Esophagus muscularis mucosa (tissue), 4 donors: Measurements from ENCODE around the gene RNF40. TPM values are rescaled to one million over a fixed set of nuclear protein-coding genes. Genes with fewer than 3 reads are reported as not detected.

Source experiments
- DNase-seq: peaks from one replicate; pipeline ENCODE4 v3.0.0-alpha.2; 2017; ENCODE audit errors: extremely low spot score
- H3K27ac ChIP-seq, 4 donors: fragments of 200-600 bp; sonication (generic); replicated peaks in 1 of 4; 1 replicate in 3 of 4; 2 replicates in 1 of 4; pipeline ENCODE4 v1.5.1; 2016 to 2019; ENCODE audit warnings: mild to moderate bottlenecking in 1 of 4
- H3K27me3 ChIP-seq, 4 donors: fragments of 200-600 bp; sonication (generic); one replicate each; pipeline versions ENCODE4 v1.5.1 to v1.6.0; 2016 to 2019
- H3K36me3 ChIP-seq, 4 donors: fragments of 200-600 bp; sonication (generic); one replicate each; pipeline ENCODE4 v1.5.1; 2016 to 2019
- H3K4me1 ChIP-seq, 4 donors: fragments of 200-600 bp; sonication (generic); one replicate each; pipeline ENCODE4 v1.5.1; 2016 to 2019
- H3K4me3 ChIP-seq, 4 donors: fragments of 200-600 bp; sonication (generic); 1 replicate in 2 of 4; 2 replicates in 2 of 4; pipeline ENCODE4 v1.5.1; 2016 to 2019; ENCODE audit warnings: mild to moderate bottlenecking in 4 of 4, moderate library complexity in 1 of 4
- H3K9me3 ChIP-seq, 4 donors: fragments of 200-600 bp; sonication (generic); 1 replicate in 3 of 4; 2 replicates in 1 of 4; pipeline ENCODE4 v1.5.1; 2016 to 2019
- EP300 ChIP-seq: sonication (generic); formaldehyde crosslinking; IDR thresholded peaks from one replicate; pipeline ENCODE4 v1.6.1; 2017; ENCODE audit warnings: antibody characterized with exemption
- POLR2A ChIP-seq: fragments of 450-650 bp; IDR thresholded peaks from one replicate; pipeline ENCODE4 v1.6.1; 2017; ENCODE audit warnings: antibody characterized with exemption, moderate library complexity, mild to moderate bottlenecking, low read depth
- POLR2AphosphoS5 ChIP-seq, 2 donors: sonication (generic); formaldehyde crosslinking; IDR thresholded peaks; one replicate each; pipeline ENCODE4 v1.6.1; 2017; ENCODE audit warnings: antibody characterized with exemption in 2 of 2
- WGBS: methylation state at CpG from one replicate; pipeline ENCODE4 v1.1.5; 2018; 5-methylcytosine and 5-hydroxymethylcytosine counted together
- intact Hi-C: fragments of 100-400 bp; cut with DNase I; formaldehyde crosslinking; loops from one replicate; pipeline ENCODE4 v1.15.1; 2023
- total RNA-seq, 4 donors: library from RNA; depleted of rRNA; stranded (reverse); fragments of >200 nt; gene quantifications; one replicate each; pipeline versions ENCODE4 v1.1.0 to v1.2.1, GENCODE V29; 2016
- TF ChIP-seq, protein P1 (sequence below), 3 experiments: fragments of 200-600 bp in 2 of 3; fragments of 450-650 bp in 1 of 3; sonication (generic) in 2 of 3; IDR thresholded peaks; one replicate each; pipeline ENCODE4 v1.5.1; 2017 to 2019; ENCODE audit warnings: antibody characterized with exemption in 3 of 3, mild to moderate bottlenecking in 2 of 3, moderate library complexity in 1 of 3

Gene RNF40
- total RNA-seq, 4 donors from 2014 or later, result 61.9 to 86.9 (median 67.0) TPM

DNA sequence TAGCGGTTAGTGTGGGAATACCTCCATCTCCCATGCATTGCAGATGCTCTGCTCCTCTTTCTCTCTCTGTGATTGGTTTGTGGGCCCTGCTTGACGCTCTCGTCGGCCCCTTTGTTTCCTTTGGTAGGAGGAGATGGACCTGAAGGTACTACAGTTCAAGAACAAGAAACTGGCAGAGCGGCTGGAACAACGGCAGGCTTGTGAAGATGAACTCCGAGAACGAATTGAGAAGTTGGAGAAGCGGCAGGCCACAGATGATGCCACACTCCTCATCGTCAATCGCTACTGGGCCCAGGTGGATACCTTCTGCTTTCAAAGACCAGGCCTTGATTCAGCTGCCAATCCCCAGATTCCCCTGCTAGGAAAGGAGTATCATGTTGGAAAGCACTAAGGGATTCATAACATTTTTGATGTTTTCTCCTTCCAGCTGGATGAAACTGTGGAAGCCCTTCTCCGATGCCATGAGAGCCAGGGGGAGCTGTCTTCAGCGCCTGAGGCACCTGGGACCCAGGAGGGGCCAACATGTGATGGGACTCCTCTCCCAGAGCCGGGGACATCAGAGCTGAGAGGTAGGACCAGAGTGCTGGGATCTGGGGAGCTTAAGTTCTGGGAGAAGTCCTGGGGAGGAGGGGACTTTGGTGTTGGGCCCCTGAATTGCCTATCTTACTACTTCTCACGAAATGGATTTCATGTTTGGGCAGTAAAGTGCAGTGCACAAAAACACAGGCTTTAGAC lies 1.0 kb downstream of the RNF40 start:
- no peak for DNase-seq
- H3K36me3 ChIP-seq, result peaks cover 44 to 60% (median 56%) of the 10 kb centered on the region in 4 donors
- intact Hi-C loops, result no loop called here

DNA sequence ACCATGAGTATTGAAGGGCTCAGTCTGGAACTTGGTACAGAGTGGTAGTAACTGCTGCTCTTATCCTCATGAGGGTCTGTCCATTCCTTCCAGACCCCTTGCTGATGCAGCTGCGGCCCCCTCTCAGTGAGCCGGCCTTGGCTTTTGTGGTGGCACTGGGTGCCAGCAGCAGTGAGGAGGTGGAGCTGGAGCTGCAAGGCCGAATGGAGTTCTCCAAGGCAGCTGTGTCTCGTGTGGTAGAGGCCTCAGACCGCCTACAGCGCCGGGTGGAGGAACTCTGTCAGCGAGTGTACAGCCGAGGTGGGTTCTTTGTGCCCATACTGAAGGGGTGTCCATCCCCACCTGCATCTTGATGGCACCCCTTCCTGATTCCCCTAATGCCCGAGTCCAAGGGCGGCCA lies 2.0 kb downstream of the RNF40 start:
- peaks cover 54 to 62% (median 60%) of the 10 kb centered on the region in 4 donors for H3K36me3 ChIP-seq
- H3K9me3 ChIP-seq, result no peaks in the 10 kb centered on the region
- peaks cover 31 to 39% (median 33%) of the 10 kb centered on the region in 4 donors for H3K4me1 ChIP-seq
- H3K27me3 ChIP-seq, result no peaks in the 10 kb centered on the region
- no peak for TF ChIP-seq POLR2AphosphoS5 (IDR thresholded peaks at IDR 0.05)
- TF ChIP-seq, protein P1, sequence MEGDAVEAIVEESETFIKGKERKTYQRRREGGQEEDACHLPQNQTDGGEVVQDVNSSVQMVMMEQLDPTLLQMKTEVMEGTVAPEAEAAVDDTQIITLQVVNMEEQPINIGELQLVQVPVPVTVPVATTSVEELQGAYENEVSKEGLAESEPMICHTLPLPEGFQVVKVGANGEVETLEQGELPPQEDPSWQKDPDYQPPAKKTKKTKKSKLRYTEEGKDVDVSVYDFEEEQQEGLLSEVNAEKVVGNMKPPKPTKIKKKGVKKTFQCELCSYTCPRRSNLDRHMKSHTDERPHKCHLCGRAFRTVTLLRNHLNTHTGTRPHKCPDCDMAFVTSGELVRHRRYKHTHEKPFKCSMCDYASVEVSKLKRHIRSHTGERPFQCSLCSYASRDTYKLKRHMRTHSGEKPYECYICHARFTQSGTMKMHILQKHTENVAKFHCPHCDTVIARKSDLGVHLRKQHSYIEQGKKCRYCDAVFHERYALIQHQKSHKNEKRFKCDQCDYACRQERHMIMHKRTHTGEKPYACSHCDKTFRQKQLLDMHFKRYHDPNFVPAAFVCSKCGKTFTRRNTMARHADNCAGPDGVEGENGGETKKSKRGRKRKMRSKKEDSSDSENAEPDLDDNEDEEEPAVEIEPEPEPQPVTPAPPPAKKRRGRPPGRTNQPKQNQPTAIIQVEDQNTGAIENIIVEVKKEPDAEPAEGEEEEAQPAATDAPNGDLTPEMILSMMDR (IDR thresholded peaks at IDR 0.05), result no peak
- TF ChIP-seq POLR2A, result no peak
- no peak for TF ChIP-seq EP300
- H3K27ac ChIP-seq, result no peak overlapping the region
- no peak for DNase-seq
- intact Hi-C loops, result no loop called here
- WGBS, result 100% methylated on average over 2 of the region's 11 CpGs
- no peak overlapping the region for H3K4me3 ChIP-seq

More for the DNA sequence above, 1.0 kb downstream of the RNF40 start:
- no peaks in the 10 kb centered on the region for H3K9me3 ChIP-seq
- peaks cover 31 to 39% (median 33%) of the 10 kb centered on the region in 4 donors for H3K4me1 ChIP-seq
- WGBS, result 67% methylated on average over 15 of the region's 15 CpGs
- peak overlapping the region; percentile 88 to 96 (median 94) for H3K27ac ChIP-seq
- no peaks in the 10 kb centered on the region for H3K27me3 ChIP-seq
- TF ChIP-seq EP300 (no peak), POLR2AphosphoS5 (IDR thresholded peaks at IDR 0.05) (no peak), POLR2A (no peak)
- TF ChIP-seq, protein P1 (IDR thresholded peaks at IDR 0.05), result no peak
- H3K4me3 ChIP-seq, result peak overlapping the region; percentile 78 to 90 (median 84)

DNA sequence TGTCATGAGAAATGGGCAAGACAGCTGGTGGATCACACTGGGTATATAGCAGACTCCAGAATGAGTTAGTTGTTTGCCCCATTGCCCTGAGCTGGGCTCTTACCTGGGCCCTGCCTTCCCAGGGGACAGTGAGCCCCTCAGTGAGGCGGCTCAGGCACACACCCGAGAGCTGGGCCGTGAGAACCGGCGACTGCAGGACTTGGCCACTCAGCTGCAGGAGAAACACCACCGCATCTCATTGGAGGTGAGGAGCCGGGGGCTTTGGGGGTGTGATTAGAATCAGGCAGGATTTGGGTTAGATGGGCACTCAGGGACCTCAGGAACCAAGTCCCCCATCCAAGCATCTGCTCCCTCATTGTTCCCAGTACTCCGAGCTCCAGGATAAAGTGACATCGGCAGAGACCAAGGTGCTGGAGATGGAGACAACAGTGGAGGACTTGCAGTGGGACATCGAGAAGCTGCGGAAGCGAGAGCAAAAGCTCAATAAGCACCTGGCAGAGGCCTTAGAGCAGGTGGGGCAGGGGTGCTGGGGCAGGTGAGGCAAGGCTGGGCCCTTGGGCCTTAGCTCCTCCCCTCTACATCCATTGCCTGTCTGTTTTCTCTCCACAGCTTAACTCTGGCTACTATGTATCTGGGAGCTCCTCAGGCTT lies 2.8 kb downstream of the RNF40 start:
- H3K9me3 ChIP-seq, result no peaks in the 10 kb centered on the region
- intact Hi-C loops, result no loop called here
- H3K4me1 ChIP-seq, result peaks cover 31 to 39% (median 33%) of the 10 kb centered on the region in 4 donors
- TF ChIP-seq, protein P1 (IDR thresholded peaks at IDR 0.05), result no peak
- TF ChIP-seq POLR2AphosphoS5 (IDR thresholded peaks at IDR 0.05) (no peak), EP300 (no peak), POLR2A (no peak)
- WGBS, result 94% methylated on average over 12 of the region's 12 CpGs
- no peak overlapping the region for H3K4me3 ChIP-seq
- no peak overlapping the region for H3K27ac ChIP-seq
- peaks cover 62 to 71% (median 69%) of the 10 kb centered on the region in 4 donors for H3K36me3 ChIP-seq
- no peak for DNase-seq
- H3K27me3 ChIP-seq, result no peaks in the 10 kb centered on the region

DNA sequence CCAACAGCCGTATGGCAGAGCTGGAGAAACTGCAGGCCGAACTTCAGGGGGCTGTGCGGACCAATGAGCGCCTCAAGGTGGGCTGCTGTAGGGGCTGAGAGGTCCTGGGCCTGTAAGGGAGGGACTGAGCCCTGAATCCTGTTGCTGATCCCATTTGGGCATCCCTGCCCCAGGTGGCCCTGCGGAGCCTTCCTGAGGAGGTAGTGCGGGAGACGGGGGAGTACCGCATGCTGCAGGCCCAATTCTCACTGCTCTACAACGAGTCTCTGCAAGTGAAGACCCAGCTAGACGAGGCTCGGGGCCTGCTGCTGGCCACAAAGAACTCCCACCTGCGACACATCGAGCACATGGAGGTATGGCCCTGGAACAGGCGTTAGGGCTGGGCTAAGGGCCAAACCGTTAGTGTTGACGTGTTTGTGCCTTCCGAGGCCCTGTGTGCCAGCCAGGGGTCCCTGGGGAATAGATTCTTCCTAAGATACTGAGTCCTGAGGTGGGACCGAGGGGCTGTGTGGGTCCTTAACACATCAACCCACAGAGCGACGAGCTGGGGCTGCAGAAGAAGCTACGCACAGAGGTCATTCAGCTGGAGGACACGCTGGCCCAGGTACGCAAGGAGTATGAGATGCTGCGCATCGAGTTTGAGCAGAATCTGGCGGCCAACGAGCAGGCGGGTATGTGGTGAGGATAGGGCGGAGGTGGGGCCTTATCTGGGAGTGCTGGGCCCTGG lies 4.2 kb downstream of the RNF40 start:
- TF ChIP-seq EP300 (no peak), POLR2A (no peak), POLR2AphosphoS5 (IDR thresholded peaks at IDR 0.05) (no peak)
- TF ChIP-seq, protein P1 (IDR thresholded peaks at IDR 0.05), result no peak
- DNase-seq, result no peak
- 78% methylated on average over 25 of the region's 29 CpGs for WGBS
- intact Hi-C loops, result no loop called here
- H3K27me3 ChIP-seq, result no peaks in the 10 kb centered on the region
- no peak overlapping the region for H3K4me3 ChIP-seq
- H3K4me1 ChIP-seq, result peaks cover 24 to 28% (median 25%) of the 10 kb centered on the region in 4 donors
- H3K9me3 ChIP-seq, result no peaks in the 10 kb centered on the region
- peaks cover 73 to 85% (median 83%) of the 10 kb centered on the region in 4 donors for H3K36me3 ChIP-seq
- H3K27ac ChIP-seq, result no peak overlapping the region
